ENCODE measurements around the gene GASK1B.

The GASK1B gene

GRCh38 chr4:158172261-158173258, at the start of gene GASK1B:
TSS of gene GASK1B (minus strand) at chr4:158173025. CDS start at chr4:158171375, 1,650 bp downstream.
- DNase-seq, result no peak

DNA sequence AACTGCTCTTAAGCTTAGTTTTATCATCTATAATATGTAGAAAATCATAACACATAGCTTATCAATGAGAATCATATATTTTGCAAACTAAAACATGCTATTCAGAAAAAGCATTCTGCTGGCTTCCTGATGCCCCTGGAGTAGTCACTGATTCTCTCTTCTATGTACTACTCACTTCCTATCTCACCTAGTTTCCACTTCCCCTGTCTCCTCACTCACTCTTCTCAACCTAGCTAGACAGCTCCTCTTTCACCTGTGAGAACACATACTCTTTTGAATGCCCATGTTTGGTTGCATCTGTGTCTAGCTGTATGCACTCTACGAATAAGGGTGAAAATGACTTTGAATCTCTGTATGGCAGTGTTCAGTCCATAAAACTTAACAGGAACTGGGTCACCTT, 46.8 kb upstream of the GASK1B start:
- no peak for DNase-seq

DNA sequence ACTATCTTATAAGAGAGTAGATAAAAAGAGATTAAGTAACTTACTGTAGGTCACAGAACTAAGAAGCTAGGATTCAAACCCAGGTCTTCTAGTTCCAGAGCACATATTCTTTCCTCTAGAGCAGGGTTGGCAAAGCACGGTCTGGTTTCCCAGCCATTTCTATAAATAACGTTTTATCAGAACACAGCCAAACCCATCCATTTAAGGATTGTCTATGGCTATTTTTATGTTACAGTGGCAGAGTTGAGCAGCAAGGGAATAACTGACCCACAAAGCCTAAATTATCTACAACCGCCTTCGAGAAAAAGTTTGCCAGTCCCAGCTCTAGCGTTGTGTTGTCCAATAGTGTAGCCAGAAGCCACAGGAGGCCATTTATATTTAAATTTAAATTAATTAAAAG, 44.9 kb upstream of the GASK1B start:
- no peak for DNase-seq

DNA sequence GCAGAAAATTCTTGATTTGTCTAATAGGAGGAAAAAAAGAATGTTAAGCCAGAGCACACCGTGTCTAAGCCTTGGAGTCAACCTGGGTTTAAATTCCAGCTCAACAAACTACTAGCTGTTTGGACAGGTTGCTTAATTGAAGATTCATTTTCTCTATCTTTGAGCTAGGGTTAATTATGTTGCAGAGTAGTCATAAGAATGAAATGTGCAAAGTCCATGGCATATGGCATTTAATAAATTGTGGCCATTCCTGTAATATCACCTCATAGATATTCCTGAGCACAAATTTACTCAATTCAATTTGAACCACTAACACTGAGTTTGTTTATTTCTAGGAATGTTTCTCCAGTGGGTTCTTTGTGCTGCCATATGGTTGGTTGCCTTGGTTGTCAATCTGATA, 42.0 kb upstream of the GASK1B start:
- no peak for DNase-seq

DNA sequence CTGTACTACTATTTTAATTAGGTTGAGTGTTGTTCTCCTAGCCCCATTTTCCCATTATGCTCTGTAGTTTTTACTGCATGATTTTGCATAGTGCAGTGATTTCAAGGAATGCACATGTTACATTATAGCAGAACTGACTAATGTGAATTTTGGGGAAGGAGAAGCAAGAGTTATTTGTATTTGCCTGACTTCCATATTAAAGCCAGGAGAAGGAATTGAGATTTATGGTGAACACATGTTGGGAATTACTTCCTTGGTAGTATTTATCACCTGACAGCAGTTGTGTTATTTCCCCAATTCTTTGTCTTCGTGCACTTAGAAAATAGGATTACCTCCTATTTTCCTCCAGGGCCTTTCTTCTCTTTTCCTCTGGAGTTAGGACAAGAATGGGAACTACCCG, 40.6 kb upstream of the GASK1B start:
- DNase-seq, result no peak

GRCh38 chr4:158211222-158211621, 38.4 kb upstream of the GASK1B start:
- no peak for DNase-seq

DNA sequence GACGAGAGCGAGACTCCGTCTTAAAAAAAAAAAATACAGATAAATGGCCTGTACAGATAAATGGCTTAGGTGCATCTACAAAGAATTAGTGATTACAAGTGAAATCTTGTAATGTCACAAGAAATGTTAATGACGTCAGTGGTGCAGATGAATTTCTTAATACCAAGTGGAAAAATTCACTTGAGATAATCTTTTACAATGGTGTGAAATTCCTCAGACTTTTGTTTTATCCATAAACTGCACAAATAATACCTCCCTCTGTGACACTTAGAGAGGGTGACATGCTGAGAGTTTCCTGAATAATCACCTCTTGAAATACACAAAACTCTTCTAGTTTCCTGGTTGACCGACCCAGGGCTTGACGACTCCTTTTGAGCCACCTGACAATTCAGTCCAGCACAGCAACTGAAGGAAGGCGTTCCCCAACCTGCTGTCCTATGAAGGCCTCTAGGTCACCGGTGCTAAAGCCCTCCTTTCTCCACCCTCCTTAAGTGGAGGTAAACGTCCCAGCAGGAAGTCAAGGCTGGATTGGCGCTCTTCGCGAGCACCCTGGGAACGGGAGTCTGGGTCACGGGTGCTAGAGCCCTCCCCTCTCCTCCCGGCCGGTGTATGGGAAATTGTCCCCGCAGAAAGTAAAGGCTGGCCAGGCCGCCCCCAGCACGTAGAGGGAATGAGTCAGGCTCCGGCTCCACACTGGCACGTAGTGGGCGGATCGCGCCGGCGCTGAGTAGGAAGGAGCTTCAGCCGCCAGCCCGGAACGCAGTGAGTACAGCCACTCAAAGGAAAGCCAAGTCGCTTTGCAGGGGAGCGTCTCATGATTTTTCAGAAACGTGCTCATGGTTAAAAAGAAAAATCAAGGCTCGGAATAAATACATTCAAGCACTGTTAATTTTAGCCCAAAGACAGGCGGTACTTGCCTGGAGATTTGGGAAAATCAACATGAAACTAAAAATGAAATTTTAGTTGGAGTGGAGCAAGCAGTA, 37.3 kb upstream of the GASK1B start, which contains the start of gene TMEM144:
TSS of gene TMEM144 (plus strand) at position 662 of the 983 bp plus-strand sequence. CDS start 2,182 bp downstream, outside the sequence.
- peak; percentile 24 for DNase-seq

GRCh38 chr4:158208963-158209640, 36.3 kb upstream of the GASK1B start:
- no peak for DNase-seq

- DNase-seq, result no peak
These were observed 31.1 kb upstream of the GASK1B start for GRCh38 chr4:158203929-158204328.

DNA sequence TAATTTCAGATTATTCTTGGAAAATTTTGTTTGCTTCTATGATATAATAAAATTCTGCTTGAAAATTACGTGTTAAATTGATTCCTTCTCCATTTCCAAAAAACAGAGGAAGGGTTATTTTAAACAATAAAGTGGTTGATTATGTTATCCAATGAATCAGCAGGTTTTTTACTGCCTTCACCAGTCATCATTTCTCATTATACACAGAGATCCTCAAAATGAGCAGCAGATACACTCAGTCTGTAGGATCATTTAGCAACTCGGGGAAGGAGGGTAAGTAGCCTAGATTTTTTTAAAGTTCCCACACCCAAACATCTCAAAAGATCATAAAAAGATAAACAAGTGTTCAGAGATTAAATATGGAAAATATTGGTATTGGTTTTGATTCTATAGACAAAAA, 30.6 kb upstream of the GASK1B start:
- no peak for DNase-seq

GRCh38 chr4:158202481-158202880, 29.7 kb upstream of the GASK1B start:
- no peak for DNase-seq

GRCh38 chr4:158201876-158202275, 29.1 kb upstream of the GASK1B start:
- no peak for DNase-seq

- no peak for DNase-seq
These were observed 28.5 kb upstream of the GASK1B start for GRCh38 chr4:158201322-158201721.

DNA sequence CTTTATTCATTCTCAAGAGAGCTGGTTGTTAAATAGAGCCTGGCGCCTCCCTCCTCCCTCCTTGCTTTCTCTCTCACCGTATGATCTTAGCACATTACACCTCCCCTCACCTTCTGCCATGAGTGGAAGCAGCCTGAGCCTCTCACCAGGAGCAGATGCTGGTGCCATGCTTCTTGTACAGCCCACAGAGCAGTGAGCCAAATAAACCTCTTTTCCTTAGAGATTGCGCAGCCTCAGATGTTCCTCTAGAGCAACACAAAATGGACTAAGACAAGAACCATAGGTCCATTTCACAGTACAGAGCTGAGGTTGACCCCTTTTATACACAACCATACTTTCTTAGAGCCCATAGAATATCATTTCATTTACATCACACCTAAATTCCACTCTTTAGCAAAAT, 27.4 kb upstream of the GASK1B start:
- DNase-seq, result no peak

DNA sequence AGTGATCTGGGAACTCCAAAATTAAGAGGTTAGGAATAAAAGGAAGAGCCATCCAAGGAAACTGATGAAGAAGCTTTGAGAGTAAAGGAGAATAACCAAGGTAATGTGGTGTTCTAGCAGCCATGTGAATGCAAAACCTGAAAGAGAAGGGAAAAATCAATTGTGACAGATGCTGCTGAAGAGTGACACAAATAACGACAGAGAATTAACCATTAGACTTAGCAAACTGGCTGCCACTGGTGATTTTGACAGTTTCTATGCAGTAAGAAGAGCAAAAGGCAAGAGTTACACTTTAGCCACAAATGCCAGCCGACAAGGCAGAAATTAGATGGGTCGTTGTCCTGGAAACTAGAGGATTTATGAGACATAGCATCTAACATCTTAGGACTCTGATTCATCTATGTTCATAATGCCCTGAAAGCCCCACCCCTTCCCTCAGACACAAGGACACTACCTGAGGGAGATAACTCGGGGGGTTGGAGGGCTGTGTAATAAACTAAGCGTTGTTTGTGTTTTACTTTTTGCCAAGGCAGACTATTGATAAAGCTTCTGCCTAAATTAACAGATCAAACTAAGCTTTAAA, 24.5 kb upstream of the GASK1B start:
- no peak for DNase-seq

- DNase-seq, result no peak
These were observed 22.5 kb upstream of the GASK1B start for GRCh38 chr4:158195297-158195696.

GRCh38 chr4:158193171-158193749, 20.4 kb upstream of the GASK1B start:
- no peak for DNase-seq

DNA sequence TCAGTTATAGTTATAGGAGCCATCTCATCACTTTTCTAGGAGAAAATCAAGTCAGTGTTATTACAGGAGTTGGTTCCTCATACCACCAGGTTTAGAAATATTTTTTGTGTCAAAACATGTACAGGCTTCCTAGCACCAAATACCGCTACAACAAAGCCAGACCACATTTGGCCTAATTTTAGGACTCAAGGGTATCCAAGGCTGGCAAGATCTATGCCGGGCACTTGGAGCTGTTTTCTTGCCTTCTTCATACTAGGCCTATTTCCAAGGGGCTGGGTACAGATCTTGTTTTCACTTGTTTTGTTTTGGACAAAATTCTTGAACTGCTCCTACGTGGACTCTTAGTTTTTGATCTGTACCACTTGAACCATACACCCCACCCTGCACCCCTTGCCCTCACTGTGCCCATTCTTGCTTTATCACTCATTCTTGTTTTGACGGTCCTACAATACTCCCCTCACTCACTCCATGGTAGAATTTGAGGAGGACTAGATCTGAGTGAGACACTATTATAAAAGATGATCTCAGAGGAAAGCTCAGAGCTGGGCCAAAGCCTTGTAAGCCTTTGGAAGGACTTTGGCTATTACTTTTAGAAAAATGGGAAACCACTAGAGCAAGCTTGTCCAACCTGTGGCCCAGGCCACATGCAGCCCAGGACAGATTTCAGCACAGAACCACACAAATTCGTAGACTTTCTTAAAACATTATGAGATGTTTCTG, 19.8 kb upstream of the GASK1B start:
- DNase-seq, result no peak

DNA sequence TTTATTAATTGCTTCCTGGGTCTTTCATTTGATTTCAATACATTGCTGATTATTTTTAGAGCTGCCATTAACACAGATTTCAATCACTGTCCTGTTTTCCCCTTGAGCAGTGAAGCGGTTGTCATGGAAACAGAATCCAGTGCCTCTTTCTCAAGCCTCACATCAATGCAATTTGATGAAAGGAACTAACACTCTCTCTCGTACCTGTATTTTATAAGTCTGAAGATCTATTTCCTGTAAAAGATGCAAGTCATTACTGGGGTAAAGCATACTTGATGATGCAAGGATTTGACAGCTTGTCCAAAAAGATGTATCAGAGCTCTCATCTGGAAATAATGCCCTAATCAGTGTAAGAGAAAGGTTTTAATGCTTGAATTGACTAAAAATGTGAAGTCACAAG, 17.9 kb upstream of the GASK1B start:
- DNase-seq, result no peak

DNA sequence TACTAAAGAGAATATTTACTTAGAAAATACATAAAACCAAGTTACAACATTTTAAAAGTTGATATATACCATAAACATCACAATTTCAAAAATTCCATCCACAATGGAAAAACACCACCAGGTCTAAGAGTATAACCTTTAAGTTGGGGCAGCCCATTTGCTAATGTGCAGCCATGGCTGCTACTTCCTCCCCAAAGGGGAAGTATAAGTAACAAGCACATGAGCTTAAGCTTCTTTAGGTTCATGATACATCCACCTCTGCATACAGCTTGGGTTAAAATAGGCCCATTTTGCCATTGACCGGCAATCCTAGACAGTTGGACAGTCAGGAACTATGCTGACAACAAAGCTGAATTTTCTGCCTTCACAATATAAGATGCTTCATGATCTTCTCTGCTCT, 16.6 kb upstream of the GASK1B start:
- DNase-seq, result no peak

- DNase-seq, result no peak
These were observed 14.0 kb upstream of the GASK1B start for GRCh38 chr4:158186815-158187214.
